Spleen (tissue), 11 donors: Measurements from ENCODE around the gene FOLR1. TPM values are rescaled to one million over a fixed set of nuclear protein-coding genes. Genes with fewer than 3 reads are reported as not detected.
A peak's percentile ranks its signal among the peaks of the same experiment; 100 is the strongest.

ENCODE experiments used
- DNase-seq: peaks from one replicate; pipeline ENCODE4 v3.0.0-alpha.2; 2020
- H3K27ac ChIP-seq, 8 donors: fragments of 200-600 bp; sonication (generic) in 7 of 8; 1 replicate in 4 of 8; 2 replicates in 4 of 8; pipeline versions ENCODE4 v1.5.0 to v1.8.0; 2016 to 2021; ENCODE audit warnings: inconsistent platforms in 4 of 8, mild to moderate bottlenecking in 4 of 8, moderate library complexity in 1 of 8
- H3K27me3 ChIP-seq, 7 donors: fragments of 200-600 bp; sonication (generic) in 6 of 7; replicated peaks in 1 of 7; 1 replicate in 4 of 7; 2 replicates in 3 of 7; pipeline versions ENCODE4 v1.5.0 to v1.8.0; 2016 to 2021; ENCODE audit warnings: inconsistent platforms in 3 of 7, mild to moderate bottlenecking in 1 of 7
- H3K36me3 ChIP-seq, 6 donors: fragments of 200-600 bp; sonication (generic) in 5 of 6; 1 replicate in 4 of 6; 2 replicates in 2 of 6; pipeline versions ENCODE4 v1.5.0 to v1.8.0; 2016 to 2021; ENCODE audit warnings: inconsistent platforms in 2 of 6
- H3K4me1 ChIP-seq, 6 donors: fragments of 200-600 bp; sonication (generic) in 5 of 6; 1 replicate in 3 of 6; 2 replicates in 3 of 6; pipeline versions ENCODE4 v1.5.0 to v1.8.0; 2016 to 2021; ENCODE audit warnings: inconsistent platforms in 3 of 6
- H3K4me3 ChIP-seq, 8 donors: fragments of 200-600 bp; sonication (generic) in 7 of 8; 1 replicate in 4 of 8; 2 replicates in 4 of 8; pipeline versions ENCODE4 v1.5.0 to v1.8.0; 2016 to 2021; ENCODE audit warnings: inconsistent platforms in 4 of 8, mild to moderate bottlenecking in 4 of 8, moderate library complexity in 2 of 8
- H3K9me3 ChIP-seq, 8 donors: fragments of 200-600 bp; sonication (generic) in 7 of 8; 1 replicate in 4 of 8; 2 replicates in 4 of 8; pipeline versions ENCODE4 v1.5.0 to v1.8.0; 2016 to 2021; ENCODE audit warnings: inconsistent platforms in 4 of 8
- POLR2A ChIP-seq, 3 donors: fragments of 450-650 bp; IDR thresholded peaks; one replicate each; pipeline ENCODE4 v1.5.1; 2017; ENCODE audit warnings: antibody characterized with exemption in 3 of 3, mild to moderate bottlenecking in 1 of 3
- POLR2AphosphoS5 ChIP-seq, 3 donors: sonication (generic); formaldehyde crosslinking; IDR thresholded peaks; one replicate each; pipeline ENCODE4 v1.5.1; 2017; ENCODE audit warnings: antibody characterized with exemption in 3 of 3
- WGBS, 5 donors: extraction: QIAGEN DNeasy Blood & Tissue Kit in 3 of 5; methylation state at CpG; one replicate each; pipeline versions ENCODE4 v1.1.5 to v1.1.7; 2013 to 2018; 5-methylcytosine and 5-hydroxymethylcytosine counted together
- intact Hi-C: fragments of 100-400 bp; cut with DNase I; formaldehyde crosslinking; loops from one replicate; pipeline ENCODE4 v1.15.0; 2023; ENCODE audit warnings: low total_unique reads
- polyA plus RNA-seq, 3 donors: library from polyadenylated mRNA; stranded (reverse); fragments of 200-250 nt; gene quantifications; one replicate each; pipeline ENCODE4 v1.2.1, GENCODE V29; 2013
- total RNA-seq, 7 donors: library from RNA; depleted of rRNA in 3 of 7; stranded (reverse); fragments of >200 nt in 3 of 7; fragmentation: NEBNext Ultra II Directional in 4 of 7; extraction: Animal tissue kit (Norgen Biotek cat#: 25700) in 4 of 7; gene quantifications; one replicate each; pipeline versions ENCODE4 v1.1.0 to v1.2.1, GENCODE V29; 2016 to 2021
- TF ChIP-seq, protein P1 (sequence below), 11 experiments: fragments of 200-600 bp in 7 of 11; fragments of 450-650 bp in 4 of 11; sonication (generic) in 4 of 11; IDR thresholded peaks in 8 of 11; conservative IDR thresholded peaks in 3 of 11; 1 replicate in 7 of 11; 2 replicates in 4 of 11; pipeline versions ENCODE4 v1.4.0 to v1.8.0; 2016 to 2021; ENCODE audit warnings: antibody characterized with exemption in 11 of 11, inconsistent platforms in 4 of 11, mild to moderate bottlenecking in 1 of 11
- donor health status: healthy with polysubstance abuse.
- donor health status: DM: no; HTN: no; CAD: no; lungs with moderate emphysema.
- donor health status: DM: no; HTN: no; CAD: no.
- donor health status: Bipolar disorder and iron deficiency.
- donor health status: healthy.
- donor health status: DM: no; HTN: no; CAD: no.
- donor health status: DM: yes; HTN: yes; CAD: no.

Gene FOLR1
- total and polyA plus RNA-seq, 10 donors: 0.10 TPM; not detected in 9

DNA sequence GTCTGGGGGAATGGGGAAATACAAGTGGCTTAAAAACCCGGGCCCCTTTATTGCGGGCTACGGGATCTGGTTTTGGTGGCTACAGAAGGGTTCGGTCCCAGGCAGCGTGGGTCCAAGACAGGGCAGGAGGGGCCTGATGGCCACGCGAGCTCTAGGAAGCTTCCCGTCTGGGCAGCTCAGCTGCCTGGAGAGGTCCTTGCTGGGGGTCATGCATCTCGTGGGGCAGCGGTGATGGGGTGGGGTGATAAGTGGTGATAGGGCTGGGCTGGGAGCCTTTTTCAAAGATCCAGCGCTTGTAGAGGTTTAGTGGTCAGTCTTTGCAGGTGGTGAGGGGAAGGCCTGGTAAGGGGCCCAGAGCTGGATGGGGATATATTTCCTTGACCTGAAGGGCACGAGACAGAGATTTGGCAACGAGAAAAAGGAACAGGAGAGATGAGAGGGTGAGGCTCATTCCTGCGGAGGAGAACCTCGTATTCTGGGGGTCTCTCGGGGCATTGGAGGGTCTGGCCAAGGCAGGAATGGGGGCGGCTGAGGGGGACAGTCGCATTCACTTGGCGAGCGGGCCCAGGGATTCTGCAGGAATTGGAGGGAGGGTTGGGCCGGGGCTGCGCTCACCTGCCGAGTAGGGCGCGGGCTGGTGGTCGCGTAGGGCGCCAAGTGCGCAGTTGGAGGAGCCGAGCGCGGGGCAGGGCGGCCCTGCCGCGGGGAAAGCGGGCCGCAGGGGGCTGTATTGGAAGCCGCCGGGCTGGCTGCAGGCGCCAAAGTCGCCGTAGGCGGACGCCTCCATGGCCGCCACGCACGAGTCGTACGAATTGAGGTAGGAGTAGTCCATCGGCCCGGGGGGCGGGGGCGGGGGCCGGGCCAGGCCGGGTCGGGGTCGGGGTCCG lies 51.5 kb downstream of the FOLR1 start:
- Histone ChIP-seq H3K27ac (no peak overlapping the region), H3K4me1 (peaks cover 21 to 54% (median 45%) of the 10 kb centered on the region in 6 donors), H3K9me3 (peaks cover 0 to 7% (median 0%) of the 10 kb centered on the region in 8 donors), H3K36me3 (peaks cover 0 to 4% (median 1%) of the 10 kb centered on the region in 6 donors), H3K4me3 (peak overlapping the region in 4 of 8 donors; percentile 1 to 49 (median 13)), H3K27me3 (peaks cover 9 to 100% (median 84%) of the 10 kb centered on the region in 7 donors)
- DNase-seq: no peak
- WGBS, 5 donors: 19 to 32% (median 22%) methylated on average over 48 to 58 of the region's 58 CpGs
- intact Hi-C loops: no loop called here
- TF ChIP-seq POLR2A (IDR thresholded peaks at IDR 0.05): no peak
- no peak for TF ChIP-seq POLR2AphosphoS5 (IDR thresholded peaks at IDR 0.05)
- TF ChIP-seq, protein P1, sequence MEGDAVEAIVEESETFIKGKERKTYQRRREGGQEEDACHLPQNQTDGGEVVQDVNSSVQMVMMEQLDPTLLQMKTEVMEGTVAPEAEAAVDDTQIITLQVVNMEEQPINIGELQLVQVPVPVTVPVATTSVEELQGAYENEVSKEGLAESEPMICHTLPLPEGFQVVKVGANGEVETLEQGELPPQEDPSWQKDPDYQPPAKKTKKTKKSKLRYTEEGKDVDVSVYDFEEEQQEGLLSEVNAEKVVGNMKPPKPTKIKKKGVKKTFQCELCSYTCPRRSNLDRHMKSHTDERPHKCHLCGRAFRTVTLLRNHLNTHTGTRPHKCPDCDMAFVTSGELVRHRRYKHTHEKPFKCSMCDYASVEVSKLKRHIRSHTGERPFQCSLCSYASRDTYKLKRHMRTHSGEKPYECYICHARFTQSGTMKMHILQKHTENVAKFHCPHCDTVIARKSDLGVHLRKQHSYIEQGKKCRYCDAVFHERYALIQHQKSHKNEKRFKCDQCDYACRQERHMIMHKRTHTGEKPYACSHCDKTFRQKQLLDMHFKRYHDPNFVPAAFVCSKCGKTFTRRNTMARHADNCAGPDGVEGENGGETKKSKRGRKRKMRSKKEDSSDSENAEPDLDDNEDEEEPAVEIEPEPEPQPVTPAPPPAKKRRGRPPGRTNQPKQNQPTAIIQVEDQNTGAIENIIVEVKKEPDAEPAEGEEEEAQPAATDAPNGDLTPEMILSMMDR (IDR thresholded peaks at IDR 0.05 in 8 of 11, conservative IDR thresholded peaks at IDR 0.05 in 3 of 11): no peak

DNA sequence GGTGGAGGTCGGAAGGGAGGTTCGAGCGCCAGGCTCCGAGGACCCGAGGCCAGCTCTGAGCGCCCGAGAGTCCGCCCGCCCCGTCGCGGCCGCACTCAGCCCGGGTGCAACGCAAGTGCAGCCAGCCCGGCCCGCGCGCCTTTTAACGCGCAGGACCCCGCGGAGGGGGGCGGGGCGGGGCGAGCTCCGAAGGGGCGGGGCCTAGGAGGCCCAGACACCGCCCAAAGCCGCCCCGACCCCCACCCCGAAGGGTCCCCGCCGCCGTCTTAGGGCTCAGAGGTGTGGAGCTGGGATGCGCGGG lies 52.1 kb downstream of the FOLR1 start, which contains the start of gene PHOX2A:
Gene PHOX2A, minus strand, starts transcription at position 117 of the 301 bp plus-strand sequence. CDS start 172 bp downstream, outside the sequence.
- Histone ChIP-seq H3K27ac (no peak within 1 kb of the TSS), H3K9me3 (peaks cover 0 to 7% (median 0%) of the 10 kb centered on the region in 8 donors), H3K4me3 (peak within 1 kb of the TSS in 5 of 8 donors; percentile 1 to 49 (median 13)), H3K27me3 (peaks cover 9 to 96% (median 84%) of the 10 kb centered on the region in 7 donors), H3K4me1 (peaks cover 21 to 48% (median 40%) of the 10 kb centered on the region in 6 donors), H3K36me3 (no peaks in the 10 kb centered on the region)
- TF ChIP-seq POLR2AphosphoS5 (IDR thresholded peaks at IDR 0.05): no peak
- TF ChIP-seq, protein P1 (IDR thresholded peaks at IDR 0.05 in 8 of 11, conservative IDR thresholded peaks at IDR 0.05 in 3 of 11): peak in 1 of 11 experiments; percentile 14
- TF ChIP-seq POLR2A (IDR thresholded peaks at IDR 0.05): no peak
- intact Hi-C loops: no loop called here
- no peak for DNase-seq
- WGBS, 5 donors: 3 to 13% (median 6%) methylated on average over 28 to 37 of the region's 37 CpGs; no CpG with 5 or more reads in 2 of the 5 donors

DNA sequence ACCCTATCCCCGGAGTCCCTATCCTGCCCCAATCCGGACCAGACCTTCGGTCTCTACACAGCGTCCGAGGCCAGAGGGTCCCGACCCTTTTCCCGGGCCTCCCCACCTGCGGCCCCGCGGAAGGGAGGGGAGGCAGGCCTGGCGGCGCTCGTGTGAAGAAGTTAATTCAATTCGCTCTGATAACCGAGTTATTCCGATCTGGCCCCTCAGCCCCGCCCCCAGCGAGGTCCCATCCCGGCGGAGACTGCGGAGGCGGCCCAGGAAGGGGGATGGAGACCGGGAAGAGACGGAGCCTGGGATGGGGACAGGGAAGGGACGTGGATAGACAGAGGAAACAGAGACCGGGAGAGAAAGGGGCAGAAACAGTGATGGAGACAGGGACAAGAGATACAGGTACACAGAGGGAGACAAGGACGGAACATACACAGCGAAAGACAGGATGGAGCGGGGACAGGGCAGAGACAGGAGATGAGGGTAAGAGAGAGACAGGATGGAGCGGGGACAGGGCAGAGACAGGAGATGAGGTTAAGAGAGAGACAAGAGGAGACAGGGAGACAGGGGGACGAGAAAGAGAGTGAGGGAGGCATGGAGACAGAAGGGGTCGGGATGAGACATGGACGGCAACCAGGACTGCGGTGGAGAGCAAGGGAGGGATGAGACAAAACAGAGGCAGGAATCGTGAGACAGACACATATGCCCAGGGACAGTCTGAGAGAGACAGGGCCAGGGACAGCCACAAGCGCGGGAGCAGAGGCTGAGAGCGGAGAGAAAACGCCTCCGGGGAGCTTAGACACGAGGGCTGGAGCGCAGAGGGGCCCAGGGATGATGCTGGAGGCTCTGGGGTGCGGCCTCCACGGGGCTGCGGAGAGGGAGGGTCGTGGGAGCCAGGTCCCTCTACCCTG lies 52.7 kb downstream of the FOLR1 start:
- intact Hi-C loops: no loop called here
- WGBS, 5 donors: 7 to 10% (median 9%) methylated on average over 45 to 46 of the region's 46 CpGs
- peaks cover 15 to 42% (median 34%) of the 10 kb centered on the region in 6 donors for H3K4me1 ChIP-seq
- no peaks in the 10 kb centered on the region for H3K36me3 ChIP-seq
- DNase-seq: no peak
- TF ChIP-seq POLR2AphosphoS5 (IDR thresholded peaks at IDR 0.05) (no peak), POLR2A (IDR thresholded peaks at IDR 0.05) (no peak)
- TF ChIP-seq, protein P1 (IDR thresholded peaks at IDR 0.05 in 8 of 11, conservative IDR thresholded peaks at IDR 0.05 in 3 of 11): no peak
- no peak overlapping the region for H3K27ac ChIP-seq
- peaks cover 9 to 90% (median 78%) of the 10 kb centered on the region in 7 donors for H3K27me3 ChIP-seq
- H3K9me3 ChIP-seq: peaks cover 0 to 7% (median 0%) of the 10 kb centered on the region in 8 donors
- peak overlapping the region in 5 of 8 donors; percentile 1 to 49 (median 13) for H3K4me3 ChIP-seq
